K562 (cell line): ENCODE data around the gene ABCD4. TPM values are rescaled to one million over a fixed set of nuclear protein-coding genes. Genes with fewer than 3 reads are reported as not detected.

Source experiments
- ATAC-seq: fragments of 200-7000 bp; cut with Tn5 transposase; 3 replicates; pipeline ENCODE4 v1.9.1; 2020; ENCODE audit warnings: moderate library complexity
- BruUV-seq: library from RNA; stranded (reverse); fragments of 400-500 nt; replicated peaks from 2 replicates; lab custom pipeline; 2021; lab: Mats Ljungman, UMichigan
- CTCF ChIA-PET: fragments of 300-600 bp; formaldehyde crosslinking; extraction: SDS; loops from one replicate; lab custom pipeline; 2021; ENCODE audit warnings: low intra/inter-chr PET ratio; lab: Yijun Ruan, JAX
- POLR2A ChIA-PET: fragments of 300-600, 350-650 bp; sonication (Branson Sonifier 250); formaldehyde crosslinking; extraction: SDS; loops from one replicate; lab custom pipeline; 2021; ENCODE audit warnings: antibody characterized with exemption, inconsistent platforms; lab: Yijun Ruan, JAX
- DNase-seq, 4 experiments: peaks; one replicate each; pipeline versions ENCODE4 v3.0.0 to v3.0.0-alpha.2; 2011 to 2018; ENCODE audit warnings: low spot score in 3 of 4, mixed read lengths in 3 of 4; ENCODE audit errors: extremely low read depth in 1 of 4
- FAIRE-seq: peaks from 2 replicates; lab custom pipeline; 2011; peaks lifted over from hg19 to GRCh38; lab: Jason Lieb, UNC
- H2AFZ ChIP-seq: 2 replicates; pipeline ENCODE4 v1.6.0; 2011; ENCODE audit warnings: low read depth, low read length, control low read depth, inconsistent platforms
- H3K27ac ChIP-seq: fragments of 200-600 bp; 3 replicates; pipeline ENCODE4 v1.8.0; 2011; ENCODE audit warnings: low read depth, mild to moderate bottlenecking, control low read depth, inconsistent platforms, low read length, moderate library complexity, mixed read lengths; ENCODE audit errors: extremely low read depth
- H3K27me3 ChIP-seq, 2 experiments: fragments of 300-600 bp in 1 of 2; 2 replicates in 1 of 2; 3 replicates in 1 of 2; pipeline versions ENCODE4 v1.6.0 to v1.8.0; 2011; ENCODE audit warnings: inconsistent platforms in 2 of 2, low read length in 2 of 2, mild to moderate bottlenecking in 1 of 2, mixed read lengths in 1 of 2, moderate library complexity in 1 of 2; ENCODE audit not compliant: control insufficient read depth in 2 of 2, insufficient read depth in 2 of 2
- H3K36me3 ChIP-seq: fragments of 300-600 bp; 3 replicates; pipeline ENCODE4 v1.8.0; 2011; ENCODE audit warnings: mild to moderate bottlenecking, low read length, inconsistent platforms; ENCODE audit not compliant: control insufficient read depth, insufficient read depth
- H3K4me1 ChIP-seq, 2 experiments: fragments of 200-600 bp in 1 of 2; replicated peaks in 1 of 2; 2 replicates in 1 of 2; 3 replicates in 1 of 2; pipeline versions ENCODE4 v1.5.1 to v1.8.0; 2011; ENCODE audit warnings: inconsistent platforms in 2 of 2, low read length in 2 of 2, mild to moderate bottlenecking in 1 of 2, mixed read lengths in 1 of 2, moderate library complexity in 1 of 2; ENCODE audit not compliant: control insufficient read depth in 2 of 2, insufficient read depth in 2 of 2
- H3K4me2 ChIP-seq: 2 replicates; pipeline ENCODE4 v1.6.1; 2011; ENCODE audit warnings: low read length, control low read depth, inconsistent platforms, mixed read lengths; ENCODE audit not compliant: insufficient read depth
- H3K4me3 ChIP-seq: fragments of 200-600 bp; sonication (generic), shearing (Covaris generic); 2 replicates; pipeline ENCODE4 v1.5.1; 2016; ENCODE audit warnings: control low read depth, inconsistent platforms
- H3K79me2 ChIP-seq: fragments of 200-600 bp; 3 replicates; pipeline ENCODE4 v1.8.0; 2011; ENCODE audit warnings: low read length, inconsistent platforms; ENCODE audit not compliant: control insufficient read depth, insufficient read depth
- H3K9ac ChIP-seq, 2 experiments: 2 replicates each; pipeline versions ENCODE4 v1.6.0 to v1.6.1; 2011; ENCODE audit warnings: low read depth in 2 of 2, low read length in 2 of 2, control low read depth in 1 of 2, inconsistent platforms in 1 of 2, mild to moderate bottlenecking in 1 of 2, mixed read lengths in 1 of 2; ENCODE audit not compliant: insufficient read depth in 1 of 2
- H3K9me1 ChIP-seq: one replicate; pipeline ENCODE4 v1.6.0; 2011; ENCODE audit warnings: inconsistent platforms, mild to moderate bottlenecking, low read length, moderate library complexity; ENCODE audit not compliant: control insufficient read depth, insufficient read depth
- H3K9me3 ChIP-seq: replicated peaks from 2 replicates; pipeline ENCODE4 v1.5.1; 2011; ENCODE audit warnings: low read depth, low read length, inconsistent platforms; ENCODE audit not compliant: control insufficient read depth, insufficient read depth
- H4K20me1 ChIP-seq: replicated peaks from 2 replicates; pipeline ENCODE4 v1.6.1; 2011; ENCODE audit warnings: low read length, inconsistent platforms, mixed read lengths; ENCODE audit not compliant: control insufficient read depth, insufficient read depth
- KDM2B ChIP-seq: fragments of 250-450 bp; sonication (Bioruptor Pico); IDR thresholded peaks from 2 replicates; pipeline ENCODE4 v1.8.0; 2021; ENCODE audit warnings: mild to moderate bottlenecking, moderate library complexity
- MCM7 ChIP-seq, 2 experiments: fragments of 450-650 bp; IDR thresholded peaks; 2 replicates each; pipeline ENCODE4 v1.6.1; 2016 to 2018
- XRCC5 ChIP-seq: fragments of 200-400 bp; formaldehyde crosslinking; IDR thresholded peaks from 2 replicates; pipeline ENCODE4 v1.6.1; 2017; ENCODE audit warnings: low read depth, mild to moderate bottlenecking, low read length
- ZBTB40 ChIP-seq, 2 experiments: fragments of 450-650 bp in 1 of 2; sonication (generic) in 1 of 2; formaldehyde crosslinking in 1 of 2; IDR thresholded peaks; 2 replicates each; pipeline versions ENCODE4 v1.7.1 to v1.9.0; 2016 to 2022; ENCODE audit warnings: inconsistent platforms in 1 of 2, mild to moderate bottlenecking in 1 of 2, missing genetic modification reagents in 1 of 2
- WGBS: fragments of 100-300 bp; shearing (Covaris generic); methylation state at CpG from one replicate; pipeline ENCODE4 v1.1.6; 2016; ENCODE audit warnings: low coverage, mixed read lengths; ENCODE audit not compliant: insufficient coverage; ENCODE audit errors: missing lambda C conversion rate; 5-methylcytosine and 5-hydroxymethylcytosine counted together
- in situ Hi-C: fragments of 300-500 bp; cut with MboI; formaldehyde crosslinking; loops from 4 replicates; pipeline ENCODE4 v1.15.0; 2018; ENCODE audit warnings: inconsistent platforms, mixed read lengths
- intact Hi-C: fragments of 100-400 bp; cut with micrococcal nuclease; formaldehyde crosslinking; loops from 2 replicates; pipeline ENCODE4 v1.14.2; 2022
- polyA plus RNA-seq, 8 experiments: library from polyadenylated mRNA; depleted of rRNA in 4 of 8; stranded (reverse) in 5 of 8; unstranded in 3 of 8; fragments of >200 nt; fragmentation: Nextera tagmentation in 2 of 8; fragmentation: Illumina TruSeq in 1 of 8; extraction: Ambion mirVana in 2 of 8; extraction: Trizol in 1 of 8; gene quantifications; 2 replicates each; pipeline versions ENCODE4 v1.2.1 to v1.2.3, GENCODE V29; 2011 to 2014; ENCODE audit warnings: inconsistent platforms in 1 of 8, missing spikeins in 1 of 8
- total RNA-seq, 7 experiments: library from RNA; depleted of rRNA in 6 of 7; stranded (reverse); fragments of >200 nt in 6 of 7; fragmentation: Illumina TruSeq in 2 of 7; extraction: Trizol in 2 of 7; gene quantifications; 2 replicates each; pipeline versions ENCODE4 v1.2.1 to v1.2.3, GENCODE V29; 2011 to 2021; ENCODE audit warnings: low replicate concordance in 1 of 7

Gene ABCD4
- total and polyA plus RNA-seq, 9 of the 15 experiments (the other 6 are each of a cell fraction or from before 2014, with no cell fraction given) = 3.5 to 17.2 (median 12.4) TPM

- Histone ChIP-seq H3K79me2 (no peaks in the 10 kb centered on the region), H3K4me2 (no peak overlapping the region), H3K27ac (no peak overlapping the region), H3K9me3 (no peaks in the 10 kb centered on the region), H3K4me1 (peaks cover 0 to 15% of the 10 kb centered on the region in 2 experiments; a peak in 2 of 5 replicates), H3K27me3 (peaks cover 9 to 46% of the 10 kb centered on the region in 2 experiments; a peak in 4 of 5 replicates), H3K9me1 (no peaks in the 10 kb centered on the region), H4K20me1 (no peaks in the 10 kb centered on the region; the same call in 1 of the 2 replicates), H3K4me3 (no peak overlapping the region), H3K9ac (no peak overlapping the region), H3K36me3 (no peaks in the 10 kb centered on the region), H2AFZ (no peak overlapping the region)
- intact Hi-C loops (no loop called here), in situ Hi-C loops (no loop called here)
- DNase-seq (no peak), FAIRE-seq (no peak), ATAC-seq (no peak)
- no TSS peak for BruUV-seq
- CTCF ChIA-PET = no interaction called here
- TF ChIP-seq ZBTB40 (IDR thresholded peaks at IDR 0.05) = no peak
- TF ChIP-seq ZBTB40 (CRISPR knock-in tag; IDR thresholded peaks at IDR 0.05) = no peak
- TF ChIP-seq MCM7 (IDR thresholded peaks at IDR 0.05) = no peak
- TF ChIP-seq KDM2B (CRISPR knock-in tag) = no peak
- no peak for TF ChIP-seq XRCC5
- WGBS = 16% methylated on average over 9 of the region's 9 CpGs
- POLR2A ChIA-PET = no interaction called here
Observed at GRCh38 chr14:74262076-74262475, 40.7 kb downstream of the ABCD4 start.
